HG03354 (cell line): ENCODE data around the gene ACAT1.
"Not testable (repeated sequence)": the region's sequence is repeated elsewhere in the genome, so short reads cannot be mapped to it uniquely, and the experiment has no call there.

Source experiments
- ATAC-seq: cut with Tn5 transposase; IDR thresholded peaks from one replicate; pipeline ENCODE4 v1.9.1; 2021; ENCODE audit warnings: mild to moderate bottlenecking; ENCODE audit not compliant: unreplicated experiment, poor library complexity, severe bottlenecking

Gene ACAT1

GRCh38 chr11:108137212-108137611 lies 15.8 kb downstream of the ACAT1 start:
- ATAC-seq: no peak

GRCh38 chr11:108142304-108142703 lies 20.9 kb downstream of the ACAT1 start:
- no peak for ATAC-seq

GRCh38 chr11:108144615-108145014 lies 23.2 kb downstream of the ACAT1 start:
- no peak for ATAC-seq

- no peak for ATAC-seq
Measured at GRCh38 chr11:108147150-108147549, 25.8 kb downstream of the ACAT1 start.

GRCh38 chr11:108148556-108148955 lies 27.2 kb downstream of the ACAT1 start:
- ATAC-seq: no peak

GRCh38 chr11:108154591-108154990 lies 33.2 kb downstream of the ACAT1 start:
- ATAC-seq: no peak

- ATAC-seq: peak; percentile 100
Measured at GRCh38 chr11:108160970-108161566, 39.7 kb downstream of the ACAT1 start.

- ATAC-seq: not testable (repeated sequence)
Measured at GRCh38 chr11:108162878-108163277, 41.5 kb downstream of the ACAT1 start.

GRCh38 chr11:108167624-108168023 lies 46.3 kb downstream of the ACAT1 start:
- no peak for ATAC-seq

GRCh38 chr11:108170184-108170583 lies 48.8 kb downstream of the ACAT1 start:
- no peak for ATAC-seq

GRCh38 chr11:108177570-108177969 lies 56.2 kb downstream of the ACAT1 start:
- ATAC-seq: no peak

GRCh38 chr11:108193725-108194124 lies 72.4 kb downstream of the ACAT1 start:
- no peak for ATAC-seq

- peak; percentile 53 for ATAC-seq
Measured at GRCh38 chr11:108196901-108197300, 75.5 kb downstream of the ACAT1 start.
